HG02884 (cell line): Measurements from ENCODE around the gene AGAP1.

Experiments
- ATAC-seq: cut with Tn5 transposase; IDR thresholded peaks from one replicate; pipeline ENCODE4 v1.9.1; 2021; ENCODE audit warnings: mild to moderate bottlenecking, moderate library complexity; ENCODE audit not compliant: unreplicated experiment

Gene AGAP1

GRCh38 chr2:235546151-235546435 is 52.2 kb downstream of the AGAP1 start:
- ATAC-seq: no peak

- no peak for ATAC-seq
Observed at GRCh38 chr2:235546436-235546835, 52.6 kb downstream of the AGAP1 start.

GRCh38 chr2:235549735-235550377 is 56.0 kb downstream of the AGAP1 start:
- no peak for ATAC-seq

DNA sequence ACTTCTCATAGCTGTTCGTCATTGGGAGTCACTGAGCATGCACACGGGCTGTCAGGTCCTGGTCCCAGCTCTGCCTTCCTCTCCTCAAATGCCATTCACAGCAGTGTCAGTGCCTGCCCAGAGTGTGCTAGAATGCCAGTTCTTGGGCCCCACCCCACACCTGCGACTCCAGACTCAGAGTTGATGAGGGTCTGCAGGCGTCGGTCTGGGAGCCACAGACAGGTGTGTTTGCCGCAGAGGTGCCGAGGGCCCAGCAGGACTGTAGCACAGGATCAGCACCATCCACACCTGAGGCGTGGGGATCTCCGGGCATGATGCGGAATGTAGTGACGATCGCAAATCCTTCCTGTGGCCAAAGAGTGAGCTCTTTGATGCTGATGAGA is 56.5 kb downstream of the AGAP1 start:
- no peak for ATAC-seq

GRCh38 chr2:235550946-235551345 is 57.1 kb downstream of the AGAP1 start:
- ATAC-seq: no peak

- ATAC-seq: no peak
Observed at GRCh38 chr2:235551965-235552364, 58.1 kb downstream of the AGAP1 start.

GRCh38 chr2:235552671-235553070 is 58.8 kb downstream of the AGAP1 start:
- no peak for ATAC-seq

- ATAC-seq: no peak
Observed at GRCh38 chr2:235553291-235553690, 59.4 kb downstream of the AGAP1 start.

- ATAC-seq: no peak
Observed at GRCh38 chr2:235553696-235554100, 59.9 kb downstream of the AGAP1 start.

- ATAC-seq: no peak
Observed at GRCh38 chr2:235554385-235554784, 60.5 kb downstream of the AGAP1 start.

GRCh38 chr2:235554936-235555335 is 61.1 kb downstream of the AGAP1 start:
- no peak for ATAC-seq

GRCh38 chr2:235555371-235555770 is 61.5 kb downstream of the AGAP1 start:
- no peak for ATAC-seq

GRCh38 chr2:235556086-235556485 is 62.2 kb downstream of the AGAP1 start:
- no peak for ATAC-seq

- no peak for ATAC-seq
Observed at GRCh38 chr2:235556901-235557300, 63.1 kb downstream of the AGAP1 start.

DNA sequence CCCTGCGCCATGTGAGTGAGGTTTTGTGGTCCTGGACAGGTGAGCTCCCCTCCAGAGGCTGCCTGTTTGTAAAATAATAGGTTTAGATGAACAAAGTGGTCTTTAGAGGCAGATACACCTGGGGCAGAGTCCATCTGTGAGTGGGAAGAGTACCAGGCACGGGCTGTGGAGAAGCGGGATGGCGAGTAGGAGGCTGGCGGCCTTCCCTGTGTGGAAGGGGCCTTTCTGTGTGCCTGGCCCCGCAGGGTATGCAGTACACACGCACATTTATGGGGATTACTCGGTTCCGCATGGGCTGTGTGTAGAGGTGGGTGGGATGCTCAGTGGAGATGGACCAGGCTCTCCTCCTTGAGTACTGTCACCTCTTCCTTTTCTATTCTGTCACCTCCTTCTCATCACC is 64.1 kb downstream of the AGAP1 start:
- ATAC-seq: no peak

DNA sequence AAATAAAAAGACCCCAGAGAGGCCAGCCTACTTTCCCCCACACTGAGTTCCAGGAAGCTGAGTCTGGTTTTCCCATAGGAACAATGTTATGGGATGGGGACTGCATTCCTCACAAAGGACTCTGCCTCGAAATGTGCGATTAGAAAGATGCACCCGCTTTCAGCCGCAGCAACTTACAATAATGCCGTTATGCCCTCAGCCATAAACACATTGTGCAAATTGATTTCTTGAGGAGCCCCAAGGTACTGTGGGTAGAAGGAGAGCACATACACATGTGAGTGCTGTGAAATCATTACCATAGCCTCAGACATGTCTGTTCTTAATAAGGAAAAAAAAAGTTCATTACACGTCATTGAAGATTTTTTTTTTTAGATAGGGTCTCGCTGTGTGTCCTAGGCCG is 64.7 kb downstream of the AGAP1 start:
- no peak for ATAC-seq

DNA sequence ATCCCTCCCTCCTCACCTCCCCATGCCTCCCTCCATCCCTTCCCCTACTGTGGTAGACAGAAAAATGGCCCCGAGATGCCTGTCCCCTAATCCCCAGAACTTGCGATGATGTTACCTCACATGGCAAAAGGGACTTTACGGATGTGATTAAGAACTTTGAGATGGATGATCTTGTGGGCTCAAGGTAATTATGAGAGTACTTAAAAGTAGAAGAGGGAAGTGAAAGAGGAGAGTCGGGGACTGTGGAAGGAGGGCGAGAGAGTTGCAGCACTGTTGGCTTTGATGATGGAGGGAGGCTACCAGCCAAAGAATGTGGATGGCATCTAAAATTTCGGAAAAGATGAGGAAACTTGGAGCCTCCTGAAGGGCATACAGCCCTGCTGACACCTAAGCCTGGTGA is 66.5 kb downstream of the AGAP1 start:
- ATAC-seq: no peak

GRCh38 chr2:235561450-235561849 is 67.6 kb downstream of the AGAP1 start:
- ATAC-seq: no peak

GRCh38 chr2:235562065-235562747 is 68.4 kb downstream of the AGAP1 start:
- ATAC-seq: no peak

GRCh38 chr2:235563056-235563910 is 69.4 kb downstream of the AGAP1 start:
- no peak for ATAC-seq

DNA sequence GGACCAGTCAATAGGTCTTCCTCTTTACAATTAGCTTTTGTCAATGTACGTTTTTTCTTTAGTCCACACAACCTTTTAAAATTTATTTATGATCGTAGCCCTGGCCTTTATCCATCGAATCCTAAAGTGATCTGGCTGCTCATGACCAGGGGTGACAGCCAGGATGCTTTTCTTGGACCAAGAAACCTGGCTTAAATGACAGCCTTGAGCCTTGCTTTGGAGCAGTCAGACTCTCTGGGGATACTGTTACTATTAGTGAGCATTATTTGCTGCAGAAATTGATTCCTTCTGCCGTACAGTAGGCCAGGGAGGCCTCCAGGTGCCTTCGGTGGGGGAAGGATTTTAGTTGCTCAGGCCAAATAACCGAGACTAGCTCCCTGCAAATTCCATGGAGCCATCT is 70.2 kb downstream of the AGAP1 start:
- no peak for ATAC-seq

- ATAC-seq: no peak
Observed at GRCh38 chr2:235564884-235565530, 71.2 kb downstream of the AGAP1 start.
